HG03575 (cell line): ENCODE data around the gene PRDM16.

Experiments
- ATAC-seq: cut with Tn5 transposase; IDR thresholded peaks from one replicate; pipeline ENCODE4 v1.9.1; 2021; ENCODE audit not compliant: unreplicated experiment, insufficient number of reproducible peaks, low FRiP score; ENCODE audit errors: extremely low read depth

The PRDM16 gene

GRCh38 chr1:3324704-3325535 lies 255.9 kb downstream of the PRDM16 start:
- ATAC-seq: no peak

- ATAC-seq: no peak
Observed at GRCh38 chr1:3326516-3327388, 257.7 kb downstream of the PRDM16 start.

GRCh38 chr1:3327389-3327702 lies 258.3 kb downstream of the PRDM16 start:
- no peak for ATAC-seq

GRCh38 chr1:3327936-3328590 lies 259.1 kb downstream of the PRDM16 start:
- no peak for ATAC-seq

- ATAC-seq: no peak
Observed at GRCh38 chr1:3329640-3330281, 260.8 kb downstream of the PRDM16 start.

- ATAC-seq: no peak
Observed at GRCh38 chr1:3330771-3331245, 261.8 kb downstream of the PRDM16 start.

- no peak for ATAC-seq
Observed at GRCh38 chr1:3331564-3331963, 262.6 kb downstream of the PRDM16 start.

- ATAC-seq: no peak
Observed at GRCh38 chr1:3332043-3332442, 263.0 kb downstream of the PRDM16 start.

GRCh38 chr1:3332662-3333061 lies 263.7 kb downstream of the PRDM16 start:
- ATAC-seq: no peak

- ATAC-seq: no peak
Observed at GRCh38 chr1:3333903-3334302, 264.9 kb downstream of the PRDM16 start.

GRCh38 chr1:3334366-3334765 lies 265.4 kb downstream of the PRDM16 start:
- ATAC-seq: no peak

GRCh38 chr1:3335754-3336640 lies 267.0 kb downstream of the PRDM16 start:
- ATAC-seq: no peak

GRCh38 chr1:3336641-3337630 lies 267.9 kb downstream of the PRDM16 start:
- no peak for ATAC-seq

- ATAC-seq: no peak
Observed at GRCh38 chr1:3337798-3338724, 269.1 kb downstream of the PRDM16 start.

GRCh38 chr1:3338725-3339070 lies 269.7 kb downstream of the PRDM16 start:
- ATAC-seq: no peak

GRCh38 chr1:3339856-3340255 lies 270.9 kb downstream of the PRDM16 start:
- no peak for ATAC-seq
